Spinal cord (tissue), 10 donors: Measurements from ENCODE around the gene COBL. TPM values are rescaled to one million over a fixed set of nuclear protein-coding genes. Genes with fewer than 3 reads are reported as not detected.

ENCODE experiments used
- DNase-seq, 6 donors: peaks; one replicate each; pipeline versions ENCODE4 v3.0.0 to v3.0.0-alpha.2; 2013 to 2015; ENCODE audit warnings: low spot score in 6 of 6, low read depth in 4 of 6
- H3K27ac ChIP-seq: one replicate; pipeline ENCODE4 v1.5.1; 2013; ENCODE audit warnings: low read depth, low read length, control low read depth
- H3K27me3 ChIP-seq: one replicate; pipeline ENCODE4 v1.6.1; 2013; ENCODE audit warnings: low read length; ENCODE audit not compliant: control insufficient read depth, insufficient read depth
- H3K36me3 ChIP-seq: one replicate; pipeline ENCODE4 v1.6.1; 2013; ENCODE audit warnings: low read length; ENCODE audit not compliant: control insufficient read depth, insufficient read depth
- H3K4me1 ChIP-seq: one replicate; pipeline ENCODE4 v1.6.1; 2013; ENCODE audit warnings: low read length; ENCODE audit not compliant: control insufficient read depth, insufficient read depth
- H3K4me3 ChIP-seq: one replicate; pipeline ENCODE4 v1.5.1; 2013; ENCODE audit warnings: low read depth, low read length, control low read depth
- H3K9me3 ChIP-seq: one replicate; pipeline ENCODE4 v1.6.1; 2013; ENCODE audit warnings: low read length; ENCODE audit not compliant: control insufficient read depth, insufficient read depth
- WGBS: methylation state at CpG from one replicate; pipeline ENCODE4 v1.1.5; 2013; ENCODE audit warnings: missing lambda C conversion rate; ENCODE audit not compliant: insufficient coverage; 5-methylcytosine and 5-hydroxymethylcytosine counted together
- polyA plus RNA-seq, 2 donors: library from polyadenylated mRNA; unstranded; fragments of 120-200 nt; gene quantifications; one replicate each; pipeline ENCODE4 v1.2.1, GENCODE V29; 2013; ENCODE audit not compliant: insufficient read length in 2 of 2
- total RNA-seq, 2 donors: library from RNA; depleted of rRNA in 1 of 2; stranded (reverse); fragments of 120-200 nt in 1 of 2; fragments of >200 nt in 1 of 2; gene quantifications; one replicate each; pipeline versions ENCODE4 v1.2.3 to v1.2.4, GENCODE V29; 2013 to 2014
- donor health status: healthy.

COBL gene
- total and polyA plus RNA-seq, 4 donors = 3.8 to 7.8 (median 5.1) TPM

DNA sequence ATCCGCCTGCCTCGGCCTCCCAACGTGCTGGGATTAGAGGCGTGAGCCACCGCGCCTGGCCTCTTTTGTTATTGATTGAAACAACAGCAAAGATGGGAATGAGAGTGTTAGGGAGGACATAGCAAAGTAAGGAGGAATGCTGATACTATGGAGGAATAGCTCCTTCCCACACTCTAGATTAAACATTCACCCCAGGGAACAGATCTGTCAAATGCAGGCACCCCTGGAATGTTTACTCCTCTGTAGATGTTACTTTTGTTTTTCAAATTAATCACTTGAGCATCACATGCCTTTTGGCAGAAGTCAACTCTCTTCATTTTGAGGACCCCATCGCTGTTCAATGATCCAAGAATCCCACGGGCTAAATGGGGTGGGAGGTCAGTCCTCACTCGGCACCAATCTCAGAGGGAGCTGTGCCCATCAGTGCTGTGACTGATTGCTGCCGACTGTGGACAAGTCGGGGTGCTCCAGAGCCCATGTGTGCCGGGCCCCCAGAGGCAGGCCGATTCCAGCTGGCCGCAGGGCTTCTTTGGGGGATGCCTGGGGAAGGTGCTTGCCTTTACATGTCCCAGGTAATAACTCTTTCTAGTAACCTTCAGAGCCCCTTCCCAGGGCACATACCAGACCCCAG is 10.2 kb upstream of the COBL start:
- Histone ChIP-seq H3K36me3 (no peaks in the 10 kb centered on the region), H3K27me3 (no peaks in the 10 kb centered on the region), H3K9me3 (no peaks in the 10 kb centered on the region), H3K4me3 (no peak overlapping the region), H3K4me1 (no peaks in the 10 kb centered on the region), H3K27ac (no peak overlapping the region)
- WGBS = 46% methylated on average over 11 of the region's 14 CpGs
- no peak for DNase-seq

DNA sequence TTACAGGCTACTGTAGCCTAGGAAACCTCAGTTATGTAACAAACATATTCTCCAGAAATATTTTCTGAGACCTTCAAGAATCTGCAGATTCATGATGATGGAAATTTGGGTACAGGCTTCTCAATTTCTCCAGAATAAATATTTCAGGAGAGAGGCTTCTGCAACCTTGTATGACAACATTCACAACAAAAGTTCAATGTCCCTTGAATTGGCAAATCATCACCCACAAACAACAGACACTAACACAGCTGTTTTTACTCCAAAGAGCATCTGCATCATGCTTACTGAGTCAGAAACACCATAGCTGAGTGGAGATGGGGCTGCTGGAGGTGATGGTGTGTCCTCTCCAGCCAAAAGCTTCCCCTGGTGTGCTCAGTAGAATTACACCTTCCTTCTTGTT is 9.3 kb upstream of the COBL start:
- no peak for DNase-seq
- no peak overlapping the region for H3K27ac ChIP-seq
- no peaks in the 10 kb centered on the region for H3K9me3 ChIP-seq
- no peak overlapping the region for H3K4me3 ChIP-seq
- no peaks in the 10 kb centered on the region for H3K36me3 ChIP-seq
- H3K27me3 ChIP-seq = no peaks in the 10 kb centered on the region
- H3K4me1 ChIP-seq = no peaks in the 10 kb centered on the region

DNA sequence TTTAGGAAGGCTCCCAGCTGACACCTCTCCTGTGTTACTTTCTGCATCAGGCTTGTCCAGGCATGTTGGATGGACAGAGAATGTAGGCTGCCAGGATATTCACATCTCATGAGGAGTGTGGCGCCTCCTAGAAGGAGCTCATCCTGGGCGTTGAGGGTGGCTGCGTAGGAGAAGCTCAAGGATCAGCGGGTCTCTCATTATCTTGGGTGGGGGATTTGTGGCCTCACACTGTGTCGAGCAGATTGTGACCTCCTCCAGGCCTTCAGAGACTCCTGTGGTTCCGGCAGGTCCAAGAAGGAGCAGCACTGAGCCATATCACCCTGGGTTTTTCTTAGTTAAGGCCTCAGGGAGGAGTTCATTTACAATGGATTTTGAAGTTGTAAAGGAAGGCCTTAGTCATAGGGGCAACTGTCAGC is 8.7 kb upstream of the COBL start:
- Histone ChIP-seq H3K27me3 (no peaks in the 10 kb centered on the region), H3K27ac (no peak overlapping the region), H3K4me3 (no peak overlapping the region), H3K4me1 (no peaks in the 10 kb centered on the region), H3K36me3 (no peaks in the 10 kb centered on the region), H3K9me3 (no peaks in the 10 kb centered on the region)
- DNase-seq = no peak
- WGBS = 81% methylated on average over 6 of the region's 6 CpGs

DNA sequence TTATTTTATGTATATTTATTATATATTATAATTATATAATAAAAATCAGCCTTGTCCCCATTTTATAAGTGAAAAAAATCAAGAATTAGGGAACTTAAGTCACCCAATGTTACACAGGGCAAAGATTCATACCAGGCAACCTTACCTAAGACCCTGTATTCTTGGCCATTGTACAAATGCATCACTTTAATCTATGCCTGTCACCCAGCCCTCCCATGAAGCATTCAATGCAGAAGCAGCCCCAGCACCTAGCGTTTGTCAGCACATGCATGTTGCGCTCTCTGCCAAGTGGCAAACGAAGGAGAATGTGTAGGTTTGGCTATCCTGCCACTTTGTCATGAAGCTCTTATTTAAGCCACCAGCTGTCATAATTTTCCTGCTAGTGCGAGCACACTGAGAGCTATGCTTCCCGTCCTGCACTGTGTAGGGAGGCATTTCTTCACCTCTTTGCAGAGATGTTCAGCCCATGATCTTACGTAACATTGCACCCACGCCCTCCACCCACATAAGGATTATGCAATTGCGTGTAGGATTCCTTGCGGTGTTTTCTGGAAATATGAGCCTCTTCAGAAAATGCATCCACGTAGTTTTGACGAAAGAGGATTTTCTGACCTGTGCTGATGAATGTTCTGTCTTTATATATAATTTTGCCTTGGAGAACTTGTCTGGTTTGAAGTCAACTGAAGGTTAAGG is 7.7 kb upstream of the COBL start:
- H3K4me1 ChIP-seq = no peaks in the 10 kb centered on the region
- H3K4me3 ChIP-seq = no peak overlapping the region
- 57% methylated on average over 3 of the region's 11 CpGs for WGBS
- H3K27ac ChIP-seq = no peak overlapping the region
- no peak for DNase-seq
- H3K9me3 ChIP-seq = no peaks in the 10 kb centered on the region
- H3K36me3 ChIP-seq = no peaks in the 10 kb centered on the region
- no peaks in the 10 kb centered on the region for H3K27me3 ChIP-seq

DNA sequence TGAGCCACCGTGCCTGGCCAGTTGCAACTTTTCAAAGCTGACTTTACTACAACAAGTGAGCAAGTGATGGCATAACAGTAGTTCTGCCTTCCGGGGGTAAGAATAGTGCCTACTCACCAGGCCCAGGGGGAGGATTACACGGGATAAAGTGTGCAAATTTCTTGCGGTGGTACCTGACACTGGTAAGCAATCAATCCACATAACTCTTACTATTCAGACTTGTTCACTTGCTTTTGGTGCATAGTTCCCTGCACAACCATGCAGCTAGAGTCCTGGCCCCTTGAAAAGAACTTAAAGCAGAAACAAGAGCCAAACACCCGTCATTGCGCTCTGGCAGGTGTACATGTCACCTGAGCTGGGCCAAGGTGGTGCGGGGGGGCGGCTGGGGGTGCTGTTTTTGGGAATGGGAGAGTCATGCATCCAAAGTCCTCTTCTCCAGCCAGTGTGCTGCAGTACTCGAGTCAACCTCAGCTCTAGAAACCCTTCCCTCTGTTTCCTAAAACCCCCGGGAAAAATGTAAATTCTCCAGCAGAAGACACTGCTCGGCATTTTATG is 5.4 kb upstream of the COBL start:
- Histone ChIP-seq H3K36me3 (no peaks in the 10 kb centered on the region), H3K4me1 (peaks cover 4% of the 10 kb centered on the region), H3K27me3 (peaks cover 5% of the 10 kb centered on the region), H3K4me3 (no peak overlapping the region), H3K9me3 (no peaks in the 10 kb centered on the region), H3K27ac (no peak overlapping the region)
- no peak for DNase-seq
- WGBS = 91% methylated on average over 6 of the region's 11 CpGs

DNA sequence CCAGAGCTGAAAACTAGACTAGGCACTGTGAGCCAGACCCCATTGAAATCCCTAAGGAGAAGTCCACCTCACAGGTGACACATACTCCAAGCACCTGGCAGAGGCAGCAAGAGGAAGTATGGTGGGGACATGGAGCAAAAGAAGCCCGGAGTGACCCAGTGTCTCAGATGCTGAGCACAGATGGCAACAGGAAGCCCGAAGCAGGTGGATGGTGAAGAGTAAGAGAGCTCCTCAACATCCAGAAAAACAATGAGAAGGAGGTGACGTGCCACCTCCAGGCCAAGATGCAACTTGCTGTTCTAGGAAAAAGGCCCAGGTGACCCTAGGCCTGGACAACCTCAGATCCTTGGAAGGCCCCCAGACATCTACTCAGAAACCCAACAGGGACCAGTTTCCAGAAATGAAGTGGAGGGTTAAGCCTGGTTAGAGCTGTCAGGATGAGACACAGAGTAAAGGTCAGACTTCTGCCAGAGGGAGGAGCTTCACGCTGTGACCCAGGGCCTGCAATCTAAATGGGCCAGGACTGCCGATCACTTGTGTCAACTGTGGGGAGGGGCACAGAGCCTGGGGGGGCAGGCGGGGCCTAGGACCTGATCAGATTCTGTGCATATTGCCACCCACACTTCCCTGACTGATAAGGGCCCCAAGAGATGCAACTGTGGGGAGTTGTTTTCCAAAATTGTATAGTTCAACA is 2.4 kb upstream of the COBL start:
- H3K27ac ChIP-seq = no peak overlapping the region
- no peaks in the 10 kb centered on the region for H3K9me3 ChIP-seq
- H3K27me3 ChIP-seq = peaks cover 21% of the 10 kb centered on the region
- H3K36me3 ChIP-seq = no peaks in the 10 kb centered on the region
- H3K4me3 ChIP-seq = no peak overlapping the region
- DNase-seq = no peak
- peaks cover 18% of the 10 kb centered on the region for H3K4me1 ChIP-seq
- 77% methylated on average over 3 of the region's 6 CpGs for WGBS

DNA sequence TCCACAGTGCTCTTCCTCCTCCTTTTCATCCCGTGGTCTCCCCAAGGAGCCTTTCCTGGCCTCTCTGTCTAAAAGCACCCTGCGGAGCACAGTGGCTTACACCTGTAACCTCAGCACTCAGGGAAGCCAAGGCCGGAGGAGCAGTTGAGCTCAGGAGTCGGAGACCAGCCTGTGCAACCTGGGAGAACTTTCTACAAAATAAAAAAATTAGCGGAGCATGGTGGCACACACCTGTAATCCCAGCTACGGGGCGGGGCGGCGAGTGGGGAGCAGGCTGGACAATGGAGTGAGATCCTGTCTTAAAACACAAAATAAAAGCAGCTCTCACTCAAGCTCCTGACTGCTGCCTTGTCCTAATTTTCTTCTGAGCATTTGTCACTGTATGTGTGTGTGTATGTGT is 1.4 kb upstream of the COBL start:
- Histone ChIP-seq H3K4me3 (no peak overlapping the region), H3K27me3 (peaks cover 21% of the 10 kb centered on the region), H3K36me3 (no peaks in the 10 kb centered on the region), H3K9me3 (no peaks in the 10 kb centered on the region), H3K27ac (no peak overlapping the region), H3K4me1 (peaks cover 18% of the 10 kb centered on the region)
- WGBS = 75% methylated on average over 5 of the region's 9 CpGs
- no peak for DNase-seq

DNA sequence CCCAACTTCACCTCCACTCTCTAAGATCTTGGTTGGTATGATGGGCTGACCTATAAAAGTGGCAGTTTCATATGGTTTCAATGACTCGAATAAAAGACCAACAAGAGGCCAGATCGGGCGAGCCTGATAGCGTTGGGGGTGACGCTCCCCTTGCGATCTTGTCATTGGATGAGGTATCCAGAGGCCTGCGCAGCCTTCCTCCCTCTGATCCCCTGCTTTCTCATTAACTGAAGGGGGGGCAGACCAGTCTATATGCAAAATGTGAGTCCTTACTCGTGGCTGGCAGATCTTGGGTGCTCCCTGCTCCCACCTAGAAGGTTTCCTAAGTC is 937 bp upstream of the COBL start:
- 31% methylated on average over 7 of the region's 8 CpGs for WGBS
- Histone ChIP-seq H3K27me3 (peaks cover 21% of the 10 kb centered on the region), H3K4me3 (peak overlapping the region; percentile 28), H3K4me1 (peaks cover 18% of the 10 kb centered on the region), H3K9me3 (no peaks in the 10 kb centered on the region), H3K36me3 (no peaks in the 10 kb centered on the region), H3K27ac (no peak overlapping the region)
- no peak for DNase-seq

DNA sequence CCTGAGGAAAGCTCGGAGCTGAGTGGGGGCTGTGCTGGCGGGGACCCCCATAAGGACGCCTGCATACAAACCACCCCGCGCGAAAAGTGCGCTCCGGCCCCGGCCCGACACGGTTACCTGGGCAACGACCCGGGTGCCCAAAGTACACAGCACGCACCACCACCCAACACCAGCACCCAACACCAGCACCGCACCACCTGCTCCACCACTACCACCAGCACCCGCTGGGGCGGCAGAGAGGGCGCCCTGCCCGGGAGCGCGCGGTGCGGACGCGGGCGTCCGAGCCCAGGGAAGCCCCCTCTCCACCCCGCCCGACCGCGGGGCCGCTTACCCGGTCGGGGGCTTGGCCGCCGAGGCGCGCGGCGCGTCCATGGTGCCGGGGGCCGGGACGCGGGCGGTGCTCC is 345 bp downstream of the COBL start:
- H3K27ac ChIP-seq = no peak overlapping the region
- under 1% methylated on average over 45 of the region's 46 CpGs for WGBS

More for the DNA sequence above, 345 bp downstream of the COBL start:
- peaks cover 18% of the 10 kb centered on the region for H3K4me1 ChIP-seq
- no peaks in the 10 kb centered on the region for H3K36me3 ChIP-seq
- peak in 2 of 6 donors; percentile 34 to 44 for DNase-seq
- H3K27me3 ChIP-seq = peaks cover 21% of the 10 kb centered on the region
- peak overlapping the region; percentile 56 for H3K4me3 ChIP-seq
- H3K9me3 ChIP-seq = no peaks in the 10 kb centered on the region
